ENCODE results near the gene POFUT2.

POFUT2 gene

GRCh38 chr21:45246386-45247320 lies 41.0 kb downstream of the POFUT2 start:
- no peak for DNase-seq

GRCh38 chr21:45244799-45245340 lies 42.8 kb downstream of the POFUT2 start:
- DNase-seq, result no peak

GRCh38 chr21:45243603-45244002 lies 44.1 kb downstream of the POFUT2 start:
- no peak for DNase-seq

GRCh38 chr21:45241357-45241756 lies 46.3 kb downstream of the POFUT2 start:
- no peak for DNase-seq

- no peak for DNase-seq
Observed at GRCh38 chr21:45237401-45237800, 50.3 kb downstream of the POFUT2 start.

GRCh38 chr21:45236481-45236880 lies 51.2 kb downstream of the POFUT2 start:
- no peak for DNase-seq

GRCh38 chr21:45235488-45235887 lies 52.2 kb downstream of the POFUT2 start:
- DNase-seq, result no peak

GRCh38 chr21:45234965-45235364 lies 52.7 kb downstream of the POFUT2 start:
- DNase-seq, result no peak

- no peak for DNase-seq
Observed at GRCh38 chr21:45234127-45234526, 53.6 kb downstream of the POFUT2 start.

GRCh38 chr21:45231705-45232104 lies 56.0 kb downstream of the POFUT2 start:
- no peak for DNase-seq

- no peak for DNase-seq
Observed at GRCh38 chr21:45228656-45229240, 58.9 kb downstream of the POFUT2 start.

- DNase-seq, result no peak
Observed at GRCh38 chr21:45228171-45228641, 59.5 kb downstream of the POFUT2 start.

- DNase-seq, result no peak
Observed at GRCh38 chr21:45227735-45228134, 60.0 kb downstream of the POFUT2 start.

GRCh38 chr21:45226540-45227326 lies 61.0 kb downstream of the POFUT2 start:
- DNase-seq, result no peak

- no peak for DNase-seq
Observed at GRCh38 chr21:45225741-45226327, 61.9 kb downstream of the POFUT2 start.

GRCh38 chr21:45225041-45225740 lies 62.5 kb downstream of the POFUT2 start:
- DNase-seq, result no peak

- DNase-seq, result no peak
Observed at GRCh38 chr21:45224189-45224938, 63.3 kb downstream of the POFUT2 start.

GRCh38 chr21:45223236-45224185 lies 64.2 kb downstream of the POFUT2 start:
- no peak for DNase-seq

GRCh38 chr21:45222001-45222400 lies 65.7 kb downstream of the POFUT2 start:
- no peak for DNase-seq

Data from KG1 (cell line).